ENCODE results near the gene ZCCHC17.
A peak's percentile ranks its signal among the peaks of the same experiment; 100 is the strongest.

The ZCCHC17 gene

GRCh38 chr1:31289021-31289420, 7.8 kb upstream of the ZCCHC17 start:
- H3K4me3 ChIP-seq (ENCODE audit: low read length) = no peak overlapping the region
- DNase-seq (ENCODE audit: low read depth) = no peak
- no peak for TF ChIP-seq CTCF (conservative IDR thresholded peaks at IDR 0.05; ENCODE audit: low read depth, low read length)

DNA sequence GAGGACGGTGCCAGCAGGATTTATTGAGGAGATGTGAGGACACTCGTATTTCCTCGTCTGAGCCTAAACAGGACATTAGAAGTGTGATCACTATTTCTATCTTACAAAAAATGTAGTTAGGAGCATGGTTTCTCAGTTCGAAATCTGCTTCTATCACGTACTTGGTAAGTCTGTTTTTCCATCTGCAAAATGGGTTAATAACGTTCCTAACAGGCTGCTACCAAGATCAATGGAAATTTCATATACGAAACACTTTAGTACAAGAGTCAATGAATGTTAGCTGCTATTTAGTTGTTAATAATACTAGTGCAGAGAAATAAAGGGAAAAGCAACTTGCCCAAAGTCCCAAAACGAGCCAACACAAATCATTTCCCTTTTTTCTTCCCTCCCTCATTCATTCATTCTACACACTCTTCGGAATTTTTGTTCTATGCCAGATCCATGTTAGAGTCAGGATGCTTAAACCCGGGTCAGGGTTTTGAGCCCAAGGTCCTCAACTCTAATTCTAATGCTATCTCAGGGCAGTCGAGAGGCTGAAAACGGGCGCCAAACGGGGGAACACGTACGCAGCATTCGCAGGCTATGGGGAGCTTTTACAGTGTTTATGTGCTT, 852 bp upstream of the ZCCHC17 start:
- H3K4me3 ChIP-seq (ENCODE audit: low read length) = peak overlapping the region; percentile 100
- DNase-seq (ENCODE audit: low read depth) = no peak

DNA sequence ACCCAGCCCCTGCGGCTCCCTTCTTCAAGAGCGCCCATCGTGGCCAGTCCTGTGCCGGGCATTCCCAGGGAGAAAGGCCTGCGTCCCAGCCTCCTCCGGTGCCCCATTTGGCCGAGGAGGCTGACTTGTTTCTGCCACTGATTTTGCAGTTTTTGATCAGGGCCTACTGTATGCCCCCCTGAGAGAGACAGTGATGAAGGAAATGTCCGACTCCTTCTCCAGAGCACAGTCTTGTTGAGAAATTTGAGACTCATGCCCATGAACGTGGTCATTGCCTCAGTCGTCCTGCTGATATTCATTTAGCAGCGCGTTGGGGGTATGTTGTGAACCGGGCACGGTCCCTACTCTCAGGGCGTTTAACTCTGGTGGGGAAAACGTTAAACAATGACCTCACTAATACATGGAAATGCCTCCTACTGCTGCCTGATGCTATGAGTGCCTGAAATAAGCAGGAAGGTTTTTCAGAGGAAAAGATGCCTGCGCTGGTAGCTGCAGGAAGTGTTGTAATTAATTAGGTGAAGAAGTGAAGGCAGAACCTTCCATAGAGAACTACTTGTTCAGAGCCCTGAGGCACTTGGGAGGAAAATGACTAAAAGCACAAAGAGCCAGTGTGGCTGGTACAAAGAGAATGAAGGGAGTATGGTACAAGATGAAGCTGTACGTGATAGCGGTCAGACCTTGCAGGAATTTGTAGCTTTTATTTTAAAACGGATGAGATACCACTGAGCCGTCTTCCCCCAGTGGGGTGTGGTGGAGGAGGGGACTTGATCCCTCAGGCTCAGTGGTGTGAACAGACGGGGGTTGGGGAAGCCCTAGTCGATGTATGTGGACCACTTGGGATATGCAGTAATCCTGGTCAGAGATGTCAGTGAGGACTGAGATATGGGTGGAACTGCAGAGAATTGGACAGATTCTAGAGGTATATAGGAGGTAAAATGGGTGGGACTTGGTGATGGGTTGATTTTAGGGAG, 730 bp downstream of the ZCCHC17 start:
- no peak for DNase-seq (ENCODE audit: low read depth)
- peak overlapping the region; percentile 100 for H3K4me3 ChIP-seq (ENCODE audit: low read length)
- TF ChIP-seq CTCF (conservative IDR thresholded peaks at IDR 0.05; ENCODE audit: low read depth, low read length) = no peak

More for the DNA sequence above, 852 bp upstream of the ZCCHC17 start:
- TF ChIP-seq CTCF (conservative IDR thresholded peaks at IDR 0.05; ENCODE audit: low read depth, low read length) = no peak

DNA sequence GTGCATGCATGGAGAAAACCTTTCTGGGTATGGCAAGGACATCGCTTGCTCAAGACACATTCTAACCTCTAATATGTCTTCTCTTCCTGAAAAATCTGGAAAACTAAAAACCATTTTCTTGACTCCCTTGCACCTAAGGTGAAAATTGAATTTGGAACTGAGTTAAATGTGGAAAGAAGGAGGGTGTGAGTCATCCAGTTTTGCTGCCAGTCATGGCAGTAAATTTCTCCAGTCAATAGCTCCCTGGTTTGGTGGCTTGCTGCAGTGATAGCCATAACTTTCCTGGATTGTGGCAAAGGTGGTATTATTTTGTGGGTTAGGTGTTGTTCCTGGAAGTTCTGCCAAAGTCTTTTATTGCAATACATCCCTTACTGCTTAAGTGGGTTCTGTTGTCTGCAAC, 2.5 kb downstream of the ZCCHC17 start:
- TF ChIP-seq CTCF (conservative IDR thresholded peaks at IDR 0.05; ENCODE audit: low read depth, low read length) = no peak
- no peak for DNase-seq (ENCODE audit: low read depth)
- H3K4me3 ChIP-seq (ENCODE audit: low read length) = no peak overlapping the region

- no peak for TF ChIP-seq CTCF (conservative IDR thresholded peaks at IDR 0.05; ENCODE audit: low read depth, low read length)
- no peak for DNase-seq (ENCODE audit: low read depth)
- H3K4me3 ChIP-seq (ENCODE audit: low read length) = no peak overlapping the region
Measured at GRCh38 chr1:31300193-31300592, 3.4 kb downstream of the ZCCHC17 start.

DNA sequence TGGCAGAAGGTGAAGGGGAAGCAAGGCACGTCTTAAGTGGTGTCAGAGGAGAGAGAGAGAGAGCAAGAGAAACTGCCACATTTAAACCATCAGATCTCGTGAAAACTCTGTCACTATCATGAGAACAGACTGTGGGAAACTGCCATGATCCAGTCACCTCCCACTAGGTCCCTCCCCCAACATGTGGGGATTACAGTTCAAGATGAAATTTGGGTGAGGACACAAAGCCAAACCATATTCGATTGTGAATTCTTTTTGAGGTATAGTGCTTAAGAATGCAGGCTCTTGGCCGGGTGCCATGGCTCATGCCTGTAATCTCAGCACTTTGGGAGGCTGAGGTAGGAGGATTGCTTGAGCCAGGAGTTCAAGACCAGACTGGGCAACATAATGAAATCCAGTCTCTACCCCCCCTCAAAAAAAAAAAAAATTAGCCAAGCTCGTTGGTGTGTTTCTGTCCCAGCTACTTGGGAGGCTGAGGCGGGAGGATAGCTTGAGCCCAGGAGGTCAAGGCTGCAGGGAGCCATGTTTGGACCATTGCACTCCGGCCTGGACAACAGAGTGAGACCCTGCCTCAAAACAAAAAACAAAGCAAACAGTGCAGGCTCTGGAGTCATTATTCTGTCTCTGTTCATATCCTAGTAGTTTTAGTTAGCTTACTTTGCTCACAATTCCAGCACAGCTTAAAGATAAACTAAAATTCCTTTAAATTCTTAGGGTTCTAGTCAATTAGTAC, 6.0 kb downstream of the ZCCHC17 start:
- no peak for DNase-seq (ENCODE audit: low read depth)
- H3K4me3 ChIP-seq (ENCODE audit: low read length) = no peak overlapping the region
- TF ChIP-seq CTCF (conservative IDR thresholded peaks at IDR 0.05; ENCODE audit: low read depth, low read length) = no peak

Measured in retinal pigment epithelial cell (primary cell).